Ishikawa (cell line): ENCODE data around the gene ZDHHC7.

Experiments
- CEBPB ChIP-seq: IDR thresholded peaks from 2 replicates; pipeline ENCODE4 v1.6.1; 2012
- CREB1 ChIP-seq: IDR thresholded peaks from 2 replicates; pipeline ENCODE4 v1.6.1; 2012; ENCODE audit warnings: low read depth
- EGR1 ChIP-seq: IDR thresholded peaks from 2 replicates; pipeline ENCODE4 v1.6.1; 2012
- EP300 ChIP-seq: IDR thresholded peaks from 2 replicates; pipeline ENCODE4 v1.6.1; 2012; ENCODE audit warnings: borderline replicate concordance
- FOXM1 ChIP-seq: IDR thresholded peaks from 2 replicates; pipeline ENCODE4 v1.6.1; 2012; ENCODE audit warnings: low read depth, borderline replicate concordance
- MAX ChIP-seq: IDR thresholded peaks from 2 replicates; pipeline ENCODE4 v1.6.1; 2012
- NFIC ChIP-seq: IDR thresholded peaks from 2 replicates; pipeline ENCODE4 v1.6.1; 2012
- RAD21 ChIP-seq: IDR thresholded peaks from 2 replicates; pipeline ENCODE4 v1.6.1; 2012; ENCODE audit warnings: low read depth
- REST ChIP-seq: IDR thresholded peaks from 2 replicates; pipeline ENCODE4 v1.6.1; 2012; ENCODE audit warnings: low read depth, mild to moderate bottlenecking
- TAF1 ChIP-seq: IDR thresholded peaks from 2 replicates; pipeline ENCODE4 v1.6.1; 2012; ENCODE audit warnings: low read depth, mild to moderate bottlenecking
- TCF12 ChIP-seq: IDR thresholded peaks from 2 replicates; pipeline ENCODE4 v1.6.1; 2012; ENCODE audit warnings: low read depth
- TEAD4 ChIP-seq: IDR thresholded peaks from 2 replicates; pipeline ENCODE4 v1.6.1; 2012
- USF1 ChIP-seq: IDR thresholded peaks from 2 replicates; pipeline ENCODE4 v1.6.1; 2012
- YY1 ChIP-seq: IDR thresholded peaks from 2 replicates; pipeline ENCODE4 v1.6.1; 2012; ENCODE audit warnings: low read depth
- ZBTB7A ChIP-seq: IDR thresholded peaks from 2 replicates; pipeline ENCODE4 v1.6.1; 2012; ENCODE audit warnings: low read depth

The ZDHHC7 gene

GRCh38 chr16:84933774-84934631, 77.3 kb downstream of the ZDHHC7 start:
- TF ChIP-seq CREB1 (no peak), MAX (no peak), RAD21 (no peak), YY1 (no peak), TCF12 (no peak), TAF1 (no peak), NFIC (no peak), TEAD4 (no peak), USF1 (no peak), EP300 (no peak), EGR1 (no peak), CEBPB (no peak)

- TF ChIP-seq CEBPB (no peak), YY1 (no peak), USF1 (no peak), RAD21 (no peak), TAF1 (no peak), MAX (no peak), NFIC (no peak), CREB1 (no peak), TEAD4 (no peak)
Observed at GRCh38 chr16:84932681-84933080, 78.7 kb downstream of the ZDHHC7 start.

GRCh38 chr16:84931506-84931905, 79.8 kb downstream of the ZDHHC7 start:
- TF ChIP-seq REST = no peak
- TF ChIP-seq YY1 = no peak
- no peak for TF ChIP-seq FOXM1
- TF ChIP-seq ZBTB7A = no peak
- TF ChIP-seq RAD21 = no peak
- no peak for TF ChIP-seq USF1
- no peak for TF ChIP-seq MAX
- no peak for TF ChIP-seq CREB1
- no peak for TF ChIP-seq TCF12
- TF ChIP-seq CEBPB = no peak
- TF ChIP-seq TAF1 = no peak

GRCh38 chr16:84931107-84931494, 80.2 kb downstream of the ZDHHC7 start:
- TF ChIP-seq USF1 (no peak), EP300 (no peak), CEBPB (no peak), TEAD4 (no peak), FOXM1 (no peak), TAF1 (no peak), YY1 (no peak), EGR1 (no peak)

- TF ChIP-seq CEBPB (no peak), ZBTB7A (no peak), MAX (no peak), FOXM1 (no peak), TEAD4 (no peak), REST (no peak), CREB1 (no peak), TAF1 (no peak), EGR1 (no peak), EP300 (no peak), TCF12 (no peak), NFIC (no peak), RAD21 (no peak), USF1 (no peak)
Observed at GRCh38 chr16:84930298-84931106, 80.8 kb downstream of the ZDHHC7 start.
